GM21619 (cell line): ENCODE results near the gene VWA8.
A peak's percentile ranks its signal among the peaks of the same experiment; 100 is the strongest.
"Not testable (repeated sequence)": the region's sequence is repeated elsewhere in the genome, so short reads cannot be mapped to it uniquely, and the experiment has no call there.

Experiments
- ATAC-seq: cut with Tn5 transposase; IDR thresholded peaks from one replicate; pipeline ENCODE4 v1.9.1; 2021; ENCODE audit not compliant: unreplicated experiment

The VWA8 gene

DNA sequence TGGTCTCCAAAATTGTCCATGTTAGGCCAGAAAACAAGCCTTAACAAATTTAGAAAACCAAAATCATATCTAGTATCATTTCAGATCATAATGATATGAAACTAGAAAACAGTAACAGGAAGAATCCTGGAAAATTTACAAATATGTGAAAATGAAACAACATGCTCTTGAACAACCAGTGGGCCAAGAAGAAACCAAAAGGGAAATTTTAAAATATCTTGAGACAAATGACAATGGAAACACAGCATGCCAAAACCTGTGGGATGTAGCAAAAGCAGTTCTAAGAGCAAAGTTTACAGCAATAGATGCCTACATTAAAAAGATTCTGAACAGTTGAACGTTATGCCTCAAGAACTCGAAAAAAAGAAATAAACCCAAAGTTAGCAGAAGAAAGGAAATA lies 32.6 kb downstream of the VWA8 start:
- no peak for ATAC-seq

DNA sequence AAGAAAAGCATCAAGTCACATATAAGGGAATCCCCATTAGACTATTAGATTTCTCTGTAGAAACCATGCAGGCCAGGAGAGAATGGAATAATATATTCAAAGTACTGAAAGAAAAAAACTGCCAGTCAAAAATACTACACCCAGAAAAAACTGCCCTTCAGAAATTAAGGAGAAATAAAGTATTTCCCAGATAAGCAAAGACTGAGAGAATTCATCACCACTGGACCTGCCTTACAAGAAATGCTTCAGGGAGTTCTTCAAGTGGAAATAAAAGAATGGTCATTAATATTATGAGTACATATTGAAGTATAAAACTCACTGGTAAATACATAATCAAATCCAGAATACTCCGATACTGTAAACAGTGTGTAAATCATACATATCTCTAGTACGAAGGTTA lies 35.9 kb downstream of the VWA8 start:
- no peak for ATAC-seq

DNA sequence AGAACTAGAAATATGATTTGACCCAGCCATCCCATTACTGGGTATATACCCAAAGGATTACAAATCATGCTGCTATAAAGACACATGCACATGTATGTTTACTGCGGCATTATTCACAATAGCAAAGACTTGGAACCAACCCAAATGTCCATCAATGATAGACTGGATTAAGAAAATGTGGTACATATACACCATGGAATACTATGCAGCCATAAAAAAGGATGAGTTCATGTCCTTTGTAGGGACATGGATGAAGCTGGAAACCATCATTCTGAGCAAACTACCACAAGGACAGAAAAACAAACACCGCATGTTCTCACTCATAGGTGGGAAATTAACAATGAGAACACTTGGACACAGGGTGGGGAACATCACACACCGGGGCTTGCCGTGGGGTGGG lies 38.0 kb downstream of the VWA8 start:
- ATAC-seq = not testable (repeated sequence)

GRCh38 chr13:41919741-41920487 lies 41.0 kb downstream of the VWA8 start:
- no peak for ATAC-seq

DNA sequence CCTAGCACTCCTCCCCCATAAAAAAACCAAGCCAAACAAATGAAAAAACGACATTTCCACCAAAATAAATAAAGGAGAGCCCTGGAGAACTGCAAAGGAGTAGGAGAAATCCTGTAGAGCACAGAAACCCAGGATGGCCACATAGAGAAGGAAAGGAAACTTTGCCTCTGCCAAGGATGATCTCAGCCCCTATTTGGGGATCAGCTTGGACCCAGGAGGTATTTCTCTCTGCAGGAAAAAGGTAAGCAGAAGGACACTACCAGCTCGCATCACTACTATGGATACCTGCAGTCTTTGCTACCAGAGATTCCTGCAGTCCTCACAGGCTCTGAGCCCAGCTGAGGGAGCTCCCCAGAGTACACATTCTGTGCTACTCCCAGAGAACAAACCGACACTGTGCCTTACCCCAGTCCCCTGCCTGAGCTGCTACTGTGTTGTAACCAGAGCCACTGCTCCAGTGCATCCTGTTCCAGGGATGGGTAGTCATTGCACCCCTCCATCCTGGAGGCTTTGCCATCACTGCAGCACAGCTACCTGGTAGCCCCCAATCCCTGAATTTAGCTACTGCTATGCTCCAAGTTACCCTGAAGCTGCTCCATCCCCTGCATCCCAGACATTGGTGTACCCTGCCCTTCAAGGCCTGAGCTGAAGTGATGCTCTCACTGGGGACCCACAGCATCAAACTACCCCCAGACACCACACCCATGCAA lies 41.7 kb downstream of the VWA8 start:
- no peak for ATAC-seq

DNA sequence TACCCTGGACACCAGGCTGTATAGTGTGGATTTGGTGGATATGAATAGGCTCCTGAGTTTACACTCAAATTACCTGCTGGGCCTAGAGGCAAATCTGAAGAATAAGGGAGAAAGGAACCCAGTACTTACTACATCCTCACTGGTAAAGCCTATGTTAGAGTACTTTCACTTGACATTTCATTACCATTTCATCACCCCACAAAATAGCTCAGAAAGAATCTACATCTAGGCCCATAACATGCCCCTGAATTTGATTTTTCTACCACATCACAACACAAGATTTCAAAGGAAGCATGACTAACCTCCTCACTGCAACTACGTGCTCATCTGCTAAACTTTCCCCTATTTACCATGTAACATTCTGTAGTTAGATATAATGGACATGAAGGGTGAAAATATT lies 43.3 kb downstream of the VWA8 start:
- no peak for ATAC-seq

DNA sequence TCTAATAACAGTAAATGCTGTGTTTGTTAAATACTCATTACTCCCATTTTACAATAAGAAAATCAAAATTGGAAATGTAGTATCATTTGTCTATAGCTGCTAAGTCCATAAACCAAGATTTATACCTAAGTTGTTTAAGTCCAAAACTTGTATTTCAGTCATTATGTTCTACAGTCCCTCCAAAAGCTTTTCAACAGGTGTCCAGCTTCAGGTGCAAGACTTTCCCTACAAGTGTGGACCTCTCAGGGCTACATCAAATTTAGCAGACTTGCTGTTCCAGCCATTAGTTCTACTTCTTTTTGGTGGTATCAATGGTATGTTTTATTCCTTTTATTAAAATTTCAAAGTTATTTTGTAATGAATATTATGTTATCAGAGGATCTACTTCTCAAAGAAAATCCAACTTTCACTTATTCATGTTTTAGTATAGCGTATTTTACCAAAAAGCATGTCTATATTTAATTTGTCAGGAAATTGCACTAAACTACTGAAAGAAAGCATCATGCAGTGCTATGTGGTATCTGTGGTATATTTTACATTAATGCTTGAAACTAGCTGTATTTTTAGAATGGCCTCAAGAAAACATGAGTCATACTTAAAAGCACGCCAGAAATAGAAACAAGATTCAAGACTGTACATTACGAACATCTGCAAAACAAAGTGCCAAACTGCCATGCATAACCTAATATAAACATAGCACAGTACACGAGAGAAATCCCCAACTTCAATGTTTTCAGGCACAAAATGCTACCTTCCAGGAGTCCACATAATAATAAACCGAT lies 44.5 kb downstream of the VWA8 start:
- ATAC-seq = peak; percentile 98

DNA sequence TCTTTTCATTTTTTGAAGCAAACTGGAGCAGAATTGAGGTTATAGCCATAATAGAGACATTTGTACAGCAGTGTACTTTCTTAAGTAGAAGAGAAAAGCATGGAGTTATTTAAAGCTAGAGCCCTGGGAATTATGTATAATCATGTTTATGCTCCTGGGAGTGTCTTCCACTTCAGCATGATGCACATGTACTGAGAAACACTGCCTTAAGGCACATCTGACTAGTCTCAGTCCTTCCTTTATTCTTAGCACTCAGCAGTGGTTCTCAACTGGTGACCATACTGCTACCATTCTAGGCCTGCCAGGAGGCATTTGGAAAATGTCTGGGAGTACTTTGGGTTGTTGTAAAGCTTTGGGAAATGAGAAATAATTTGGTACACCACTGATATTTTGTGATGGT lies 45.8 kb downstream of the VWA8 start:
- ATAC-seq = no peak

GRCh38 chr13:41914552-41914951 lies 46.4 kb downstream of the VWA8 start:
- ATAC-seq = no peak

DNA sequence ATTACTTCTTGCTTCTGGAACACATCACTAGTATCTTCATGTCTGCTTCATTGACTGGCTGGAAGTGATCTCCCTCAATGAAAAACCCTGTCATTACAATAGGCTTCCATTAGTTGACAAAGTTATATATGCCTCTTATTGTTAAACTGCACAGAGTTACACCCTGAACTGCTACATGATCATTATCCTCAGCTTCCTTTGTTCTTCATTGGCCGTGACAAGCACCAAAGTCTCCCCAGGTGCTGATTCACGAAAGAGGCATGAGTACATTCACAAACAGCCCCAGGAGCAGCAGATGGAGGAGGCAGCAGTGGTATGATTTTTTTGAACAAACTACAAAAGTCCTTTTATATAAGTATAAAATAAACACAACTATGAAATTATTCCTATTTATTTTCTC lies 51.4 kb downstream of the VWA8 start:
- ATAC-seq = no peak

DNA sequence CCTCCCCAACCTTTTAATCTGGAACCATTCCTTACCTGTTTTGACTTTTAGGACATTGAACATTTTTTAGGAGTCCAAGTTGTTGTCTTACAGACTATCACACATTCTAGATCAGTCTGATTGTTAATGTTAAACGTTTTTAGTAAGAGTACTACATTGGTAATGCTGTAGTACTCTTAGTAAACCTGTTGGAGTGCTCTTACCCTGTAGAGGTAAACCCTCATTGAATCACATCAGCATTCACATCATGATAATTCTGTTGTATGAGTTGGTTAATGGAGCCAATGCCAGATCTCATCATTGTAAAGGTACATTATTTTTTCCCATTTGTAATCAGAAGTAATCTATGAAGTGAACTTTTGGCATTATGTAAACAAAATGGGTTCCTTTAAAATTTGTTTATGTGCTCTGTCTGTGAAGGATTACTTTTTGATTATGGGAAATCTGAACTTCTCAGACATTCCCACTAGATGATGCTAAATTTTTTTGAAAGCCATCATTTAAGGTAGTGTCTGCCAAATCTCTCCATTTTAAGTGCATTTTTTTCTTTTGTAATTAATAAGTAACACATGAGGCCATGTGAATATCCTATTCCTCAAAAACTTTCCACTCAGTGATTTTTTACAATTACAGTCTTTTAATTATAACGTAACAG lies 55.2 kb downstream of the VWA8 start:
- peak; percentile 82 for ATAC-seq

DNA sequence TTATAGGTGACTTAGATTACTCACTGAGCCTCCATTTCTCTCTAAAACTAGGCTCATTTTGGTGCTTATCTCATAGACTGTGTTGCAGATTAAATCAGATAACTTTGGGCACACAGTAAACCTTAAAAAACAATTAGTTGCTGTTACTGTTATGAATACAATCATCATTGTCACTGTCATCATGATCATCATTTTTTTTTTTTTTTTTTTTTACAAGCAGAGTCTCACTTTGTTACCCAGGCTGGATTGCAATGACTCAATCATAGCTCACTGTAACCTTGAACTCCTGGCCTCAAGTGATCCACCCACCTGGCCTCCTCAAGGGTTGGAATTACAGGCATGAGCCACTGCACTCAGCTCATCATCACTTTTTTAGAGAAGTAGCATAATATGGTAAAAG lies 60.0 kb downstream of the VWA8 start:
- no peak for ATAC-seq

- not testable (repeated sequence) for ATAC-seq
Measured at GRCh38 chr13:41898411-41898810, 62.5 kb downstream of the VWA8 start.

- no peak for ATAC-seq
Measured at GRCh38 chr13:41897126-41897525, 63.8 kb downstream of the VWA8 start.

DNA sequence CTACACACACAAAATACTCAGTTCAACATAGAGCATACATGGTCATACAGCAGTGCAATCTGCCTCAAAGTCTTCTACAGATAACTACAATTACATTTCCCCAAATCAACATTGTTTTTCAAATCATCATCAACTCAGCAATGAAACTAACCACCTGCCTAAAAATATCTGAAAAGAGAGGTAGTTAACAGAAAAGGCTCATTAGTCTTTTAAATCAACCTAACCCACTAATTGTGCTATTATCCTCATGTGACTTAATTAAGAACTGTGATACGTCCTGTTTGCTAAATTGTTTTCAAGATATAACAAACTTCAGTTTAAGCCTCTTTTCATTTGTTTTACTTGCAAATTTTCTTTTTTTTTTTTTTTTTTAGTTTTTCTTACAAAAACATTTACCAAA lies 65.4 kb downstream of the VWA8 start:
- ATAC-seq = no peak

- ATAC-seq = no peak
Measured at GRCh38 chr13:41891119-41891518, 69.8 kb downstream of the VWA8 start.

DNA sequence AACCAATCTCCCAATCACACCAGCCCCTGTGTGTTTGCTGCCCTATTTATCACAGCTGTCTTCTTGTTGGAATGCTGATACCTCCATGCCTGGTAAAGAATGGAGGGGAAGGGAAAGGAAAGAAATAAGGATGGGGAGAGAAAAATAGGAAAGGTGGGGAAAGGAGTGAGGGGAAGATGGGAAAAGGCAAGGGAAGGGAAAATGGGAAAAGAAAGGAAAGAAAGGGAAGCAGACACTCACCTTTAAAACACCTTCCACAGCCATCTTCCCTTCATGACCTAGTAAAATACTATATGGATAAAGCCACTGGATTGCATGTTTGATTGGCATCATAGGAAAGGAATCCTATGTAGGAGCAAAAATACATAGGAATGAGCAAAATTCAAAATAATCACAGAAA lies 77.8 kb downstream of the VWA8 start:
- no peak for ATAC-seq

DNA sequence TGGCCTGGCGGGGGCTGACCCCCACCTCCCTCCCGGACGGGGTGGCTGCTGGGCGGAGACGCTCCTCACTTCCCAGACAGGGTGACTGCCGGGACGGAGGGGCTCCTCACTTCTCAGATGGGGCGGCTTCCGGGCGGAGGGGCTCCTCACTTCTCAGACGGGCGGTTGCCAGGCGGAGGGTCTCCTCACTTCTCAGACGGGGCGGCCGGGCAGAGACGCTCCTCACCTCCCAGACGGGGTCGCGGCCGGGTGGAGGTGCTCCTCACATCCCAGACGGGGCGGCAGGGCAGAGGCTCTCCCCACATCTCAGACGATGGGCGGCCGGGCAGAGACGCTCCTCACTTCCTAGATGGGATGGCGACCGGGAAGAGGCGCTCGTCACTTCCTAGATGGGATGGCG lies 79.0 kb downstream of the VWA8 start:
- not testable (repeated sequence) for ATAC-seq

DNA sequence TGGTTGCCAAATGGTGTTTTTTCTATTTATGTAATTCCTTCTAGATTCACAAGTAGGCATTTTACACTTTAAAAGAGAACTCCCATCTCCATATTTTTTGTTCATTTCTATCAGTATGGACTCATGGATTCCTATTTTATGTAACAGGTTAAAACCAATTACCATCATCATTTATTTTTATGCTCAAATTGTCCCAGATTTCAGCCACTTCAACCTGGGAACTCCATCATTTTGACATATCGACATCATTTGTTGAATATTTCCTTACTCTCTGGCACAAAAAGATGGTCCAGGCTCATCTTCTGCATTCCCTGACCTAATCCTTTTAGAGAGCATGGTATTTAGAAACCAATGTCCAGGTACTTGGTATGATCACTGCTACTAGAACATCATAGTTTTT lies 79.9 kb downstream of the VWA8 start:
- no peak for ATAC-seq

DNA sequence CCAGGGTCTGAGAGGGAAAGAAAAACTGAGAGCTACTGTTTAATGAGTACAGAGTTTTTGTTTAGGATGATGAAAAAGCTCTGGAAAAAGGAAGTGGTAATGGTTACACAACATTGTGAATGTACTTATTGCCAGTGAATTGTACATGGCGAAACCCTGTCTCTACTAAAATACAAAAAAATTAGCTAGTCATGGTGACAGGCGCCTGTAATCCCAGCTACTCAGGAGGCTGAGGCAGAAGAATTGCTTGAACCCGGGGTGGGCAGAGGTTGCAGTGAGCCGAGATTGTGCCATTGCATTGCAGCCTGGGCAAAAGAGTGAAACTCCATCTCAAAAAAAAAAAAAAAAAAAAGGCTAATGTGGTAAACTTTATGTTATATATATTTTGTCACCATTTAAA lies 96.3 kb downstream of the VWA8 start:
- no peak for ATAC-seq

DNA sequence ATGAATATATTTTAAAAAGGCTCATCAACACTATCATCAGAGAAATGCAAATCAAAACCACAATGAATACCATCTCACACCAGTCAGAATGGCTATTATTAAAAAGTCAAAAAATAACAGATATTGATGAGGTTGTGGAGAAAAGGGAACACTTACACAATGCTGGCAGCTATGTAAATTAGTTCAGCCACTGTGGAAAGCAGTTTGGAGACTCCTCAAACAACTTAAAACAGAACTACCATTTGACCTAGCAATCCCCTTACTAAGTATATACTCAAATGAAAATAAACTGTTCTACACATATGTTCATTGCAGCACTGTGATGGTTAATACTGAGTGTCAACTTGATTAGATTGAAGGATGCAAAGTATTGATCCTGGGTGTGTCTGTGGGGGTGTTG lies 98.2 kb downstream of the VWA8 start:
- not testable (repeated sequence) for ATAC-seq
